ENCODE measurements around the gene UCN2. TPM values are rescaled to one million over a fixed set of nuclear protein-coding genes. Genes with fewer than 3 reads are reported as not detected.
"Not testable (repeated sequence)": the region's sequence is repeated elsewhere in the genome, so short reads cannot be mapped to it uniquely, and the experiment has no call there.

UCN2 gene
- total RNA-seq, 1 experiment from 2014 or later, result 1.1 TPM

GRCh38 chr3:48532271-48532976 is 31.2 kb downstream of the UCN2 start:
- no peak overlapping the region for H3K4me3 ChIP-seq
- H3K36me3 ChIP-seq, result no peaks in the 10 kb centered on the region
- DNase-seq, result no peak
- no peaks in the 10 kb centered on the region for H3K9me3 ChIP-seq
- H3K27me3 ChIP-seq, result no peaks in the 10 kb centered on the region

GRCh38 chr3:48530701-48531100 is 32.9 kb downstream of the UCN2 start:
- not testable (repeated sequence) for DNase-seq, H3K36me3 ChIP-seq, H3K9me3 ChIP-seq, H3K27me3 ChIP-seq, H3K4me3 ChIP-seq

GRCh38 chr3:48528754-48529153 is 34.8 kb downstream of the UCN2 start:
- Histone ChIP-seq H3K36me3 (no peaks in the 10 kb centered on the region), H3K27me3 (no peaks in the 10 kb centered on the region), H3K9me3 (no peaks in the 10 kb centered on the region), H3K4me3 (no peak overlapping the region)
- no peak for DNase-seq

- Histone ChIP-seq H3K27me3 (no peaks in the 10 kb centered on the region), H3K9me3 (no peaks in the 10 kb centered on the region), H3K36me3 (no peaks in the 10 kb centered on the region), H3K4me3 (no peak overlapping the region)
- DNase-seq, result no peak
Measured at GRCh38 chr3:48528048-48528447, 35.5 kb downstream of the UCN2 start.

GRCh38 chr3:48524970-48525369 is 38.6 kb downstream of the UCN2 start:
- no peak for DNase-seq
- no peak overlapping the region for H3K4me3 ChIP-seq
- H3K9me3 ChIP-seq, result no peaks in the 10 kb centered on the region
- H3K36me3 ChIP-seq, result no peaks in the 10 kb centered on the region
- no peaks in the 10 kb centered on the region for H3K27me3 ChIP-seq

- no peak for DNase-seq
- Histone ChIP-seq H3K4me3 (no peak overlapping the region), H3K9me3 (no peaks in the 10 kb centered on the region), H3K36me3 (no peaks in the 10 kb centered on the region), H3K27me3 (no peaks in the 10 kb centered on the region)
Measured at GRCh38 chr3:48521635-48522034, 41.9 kb downstream of the UCN2 start.

GRCh38 chr3:48519277-48519643 is 44.3 kb downstream of the UCN2 start:
- no peak for DNase-seq
- no peaks in the 10 kb centered on the region for H3K36me3 ChIP-seq
- no peak overlapping the region for H3K4me3 ChIP-seq
- no peaks in the 10 kb centered on the region for H3K9me3 ChIP-seq
- no peaks in the 10 kb centered on the region for H3K27me3 ChIP-seq

GRCh38 chr3:48518638-48519276 is 44.8 kb downstream of the UCN2 start:
- no peaks in the 10 kb centered on the region for H3K9me3 ChIP-seq
- DNase-seq, result no peak

GRCh38 chr3:48518069-48518468 is 45.5 kb downstream of the UCN2 start:
- Histone ChIP-seq H3K27me3 (no peaks in the 10 kb centered on the region), H3K4me3 (no peak overlapping the region)
- DNase-seq, result no peak

More at GRCh38 chr3:48518638-48519276, 44.8 kb downstream of the UCN2 start:
- H3K4me3 ChIP-seq, result no peak overlapping the region
- no peaks in the 10 kb centered on the region for H3K27me3 ChIP-seq
- no peaks in the 10 kb centered on the region for H3K36me3 ChIP-seq

GRCh38 chr3:48516571-48516970 is 47.0 kb downstream of the UCN2 start:
- H3K27me3 ChIP-seq, result no peaks in the 10 kb centered on the region
- H3K36me3 ChIP-seq, result no peaks in the 10 kb centered on the region
- DNase-seq, result no peak
- H3K4me3 ChIP-seq, result no peak overlapping the region
- no peaks in the 10 kb centered on the region for H3K9me3 ChIP-seq

More at GRCh38 chr3:48518069-48518468, 45.5 kb downstream of the UCN2 start:
- no peaks in the 10 kb centered on the region for H3K36me3 ChIP-seq
- no peaks in the 10 kb centered on the region for H3K9me3 ChIP-seq

GRCh38 chr3:48514431-48515227 is 49.0 kb downstream of the UCN2 start:
- no peaks in the 10 kb centered on the region for H3K9me3 ChIP-seq
- H3K27me3 ChIP-seq, result no peaks in the 10 kb centered on the region
- no peak overlapping the region for H3K4me3 ChIP-seq
- H3K36me3 ChIP-seq, result no peaks in the 10 kb centered on the region
- DNase-seq, result no peak

Other genes with a start within 250 kb of the UCN2 start
- gene SPINK8, start 230.1 kb downstream of the UCN2 start, total RNA-seq (2014; rRNA removed; shearing (Covaris generic); ENCODE audit: low replicate concordance), result not detected in 2 replicates
- not detected in 2 replicates for gene FBXW12, start 191.6 kb downstream of the UCN2 start, total RNA-seq (2014; rRNA removed; shearing (Covaris generic); ENCODE audit: low replicate concordance)
- 1.6 and 7.0 TPM in 2 replicates for gene PLXNB1, start 133.7 kb downstream of the UCN2 start, total RNA-seq (2014; rRNA removed; shearing (Covaris generic); ENCODE audit: low replicate concordance)
- 26.9 and 28.6 TPM in 2 replicates for gene CCDC51, start 123.7 kb downstream of the UCN2 start, total RNA-seq (2014; rRNA removed; shearing (Covaris generic); ENCODE audit: low replicate concordance)
- 316 and 348 TPM in 2 replicates for gene TMA7, start 123.5 kb downstream of the UCN2 start, total RNA-seq (2014; rRNA removed; shearing (Covaris generic); ENCODE audit: low replicate concordance)
- gene ATRIP, start 117.0 kb downstream of the UCN2 start, total RNA-seq (2014; rRNA removed; shearing (Covaris generic); ENCODE audit: low replicate concordance), result 6.8 and 25.3 TPM in 2 replicates
- 94.4 and 113 TPM in 2 replicates for gene SHISA5, start 59.6 kb downstream of the UCN2 start, total RNA-seq (2014; rRNA removed; shearing (Covaris generic); ENCODE audit: low replicate concordance)
- 0.84 and 3.2 TPM in 2 replicates for gene PFKFB4, start 7.0 kb downstream of the UCN2 start, total RNA-seq (2014; rRNA removed; shearing (Covaris generic); ENCODE audit: low replicate concordance)
- gene COL7A1, start 31.5 kb upstream of the UCN2 start, total RNA-seq (2014; rRNA removed; shearing (Covaris generic); ENCODE audit: low replicate concordance), result 1.3 and 12.2 TPM in 2 replicates
- gene UQCRC1, start 45.9 kb upstream of the UCN2 start, total RNA-seq (2014; rRNA removed; shearing (Covaris generic); ENCODE audit: low replicate concordance), result 199 and 243 TPM in 2 replicates
- not detected in 2 replicates for gene TMEM89, start 58.0 kb upstream of the UCN2 start, total RNA-seq (2014; rRNA removed; shearing (Covaris generic); ENCODE audit: low replicate concordance)
- 4.4 and 9.7 TPM in 2 replicates for gene SLC26A6, start 71.7 kb upstream of the UCN2 start, total RNA-seq (2014; rRNA removed; shearing (Covaris generic); ENCODE audit: low replicate concordance)
- 0.05 and 0.16 TPM in 2 replicates for gene CELSR3, start 99.1 kb upstream of the UCN2 start, total RNA-seq (2014; rRNA removed; shearing (Covaris generic); ENCODE audit: low replicate concordance)
- gene NCKIPSD, start 122.1 kb upstream of the UCN2 start, total RNA-seq (2014; rRNA removed; shearing (Covaris generic); ENCODE audit: low replicate concordance), result 2.0 and 4.8 TPM in 2 replicates
- gene IP6K2, start 153.4 kb upstream of the UCN2 start, total RNA-seq (2014; rRNA removed; shearing (Covaris generic); ENCODE audit: low replicate concordance), result 14.6 and 15.9 TPM in 2 replicates